Endothelial cell of umbilical vein (primary cell): ENCODE data around the gene NRXN3. TPM values are rescaled to one million over a fixed set of nuclear protein-coding genes. Genes with fewer than 3 reads are reported as not detected.

Source experiments
- BruUV-seq: library from RNA; stranded (reverse); fragments of 400-500 nt; replicated peaks from 2 replicates; lab custom pipeline; 2021; lab: Mats Ljungman, UMichigan
- CTCF ChIA-PET: fragments of 300-600, 350-600 bp; sonication (Branson Sonifier 250); formaldehyde crosslinking; loops from one replicate; lab custom pipeline; 2021; ENCODE audit warnings: antibody characterized with exemption, inconsistent platforms; lab: Charles Lee
- POLR2A ChIA-PET: fragments of 300-600, 350-600 bp; sonication (Branson Sonifier 250); formaldehyde crosslinking; loops from one replicate; lab custom pipeline; 2021; ENCODE audit warnings: antibody characterized with exemption, inconsistent platforms; lab: Charles Lee
- DNase-seq: peaks from one replicate; pipeline ENCODE4 v3.0.0-alpha.2; 2011; ENCODE audit warnings: low read depth, low spot score
- FAIRE-seq: peaks from 2 replicates; lab custom pipeline; 2011; peaks lifted over from hg19 to GRCh38; lab: Jason Lieb, UNC
- H2AFZ ChIP-seq: 2 replicates; pipeline ENCODE4 v1.6.0; 2012; ENCODE audit warnings: low read depth, low read length, control low read depth, inconsistent platforms
- H3K27ac ChIP-seq: 2 replicates; pipeline ENCODE4 v1.5.1; 2011; ENCODE audit warnings: low read depth, mild to moderate bottlenecking, control low read depth, low read length, moderate library complexity; ENCODE audit not compliant: insufficient read depth
- H3K27me3 ChIP-seq, 2 experiments: 2 replicates each; pipeline versions ENCODE4 v1.6.0 to v1.6.1; 2011; ENCODE audit warnings: low read length in 2 of 2, mixed read lengths in 1 of 2; ENCODE audit not compliant: control insufficient read depth in 2 of 2, insufficient read depth in 2 of 2
- H3K36me3 ChIP-seq, 2 experiments: 2 replicates in 1 of 2; 3 replicates in 1 of 2; pipeline ENCODE4 v1.5.1; 2011; ENCODE audit warnings: low read length in 2 of 2, mild to moderate bottlenecking in 1 of 2, moderate library complexity in 1 of 2; ENCODE audit not compliant: control insufficient read depth in 2 of 2, insufficient read depth in 2 of 2; ENCODE audit errors: extremely low read depth in 1 of 2
- H3K4me1 ChIP-seq: 3 replicates; pipeline ENCODE4 v1.5.1; 2011; ENCODE audit warnings: mild to moderate bottlenecking, low read length; ENCODE audit not compliant: control insufficient read depth, insufficient read depth; ENCODE audit errors: extremely low read depth
- H3K4me2 ChIP-seq: 2 replicates; pipeline ENCODE4 v1.6.1; 2011; ENCODE audit warnings: low read length, control low read depth, mixed read lengths; ENCODE audit not compliant: insufficient read depth
- H3K4me3 ChIP-seq, 3 experiments: fragments of 200-600 bp in 1 of 3; sonication (generic), shearing (Covaris generic) in 1 of 3; replicated peaks in 1 of 3; 2 replicates each; pipeline ENCODE4 v1.5.1; 2011 to 2016; ENCODE audit warnings: control low read depth in 3 of 3, low read length in 3 of 3, mild to moderate bottlenecking in 2 of 3, inconsistent platforms in 1 of 3, low read depth in 1 of 3, moderate library complexity in 1 of 3; ENCODE audit not compliant: insufficient read depth in 1 of 3
- H3K79me2 ChIP-seq: 2 replicates; pipeline ENCODE4 v1.6.0; 2012; ENCODE audit warnings: low read length, inconsistent platforms; ENCODE audit not compliant: control insufficient read depth, insufficient read depth
- H3K9ac ChIP-seq: replicated peaks from 2 replicates; pipeline ENCODE3; 2011; ENCODE audit warnings: low read length, control low read depth; ENCODE audit not compliant: insufficient read depth; ENCODE audit errors: extremely low read depth
- H3K9me1 ChIP-seq: replicated peaks from 3 replicates; pipeline ENCODE4 v1.6.0; 2011; ENCODE audit warnings: mild to moderate bottlenecking, low read length; ENCODE audit not compliant: control insufficient read depth, insufficient read depth; ENCODE audit errors: extremely low read depth
- H3K9me3 ChIP-seq: replicated peaks from 2 replicates; pipeline ENCODE4 v1.5.1; 2012; ENCODE audit warnings: low read length, inconsistent platforms; ENCODE audit not compliant: control insufficient read depth, insufficient read depth
- H4K20me1 ChIP-seq: replicated peaks from 2 replicates; pipeline ENCODE3; 2011; ENCODE audit warnings: mild to moderate bottlenecking, low read length; ENCODE audit not compliant: control insufficient read depth, insufficient read depth; ENCODE audit errors: extremely low read depth
- CTCF ChIP-seq, 2 donors: IDR thresholded peaks; 1 replicate in 1 of 2; 2 replicates in 1 of 2; pipeline ENCODE4 v1.5.1; 2011; ENCODE audit warnings: low read length in 2 of 2, mild to moderate bottlenecking in 2 of 2, moderate library complexity in 2 of 2, control low read depth in 1 of 2, inconsistent platforms in 1 of 2, low read depth in 1 of 2; ENCODE audit not compliant: insufficient read depth in 1 of 2; ENCODE audit errors: extremely low read depth in 1 of 2
- EZH2 ChIP-seq: IDR thresholded peaks from 2 replicates; pipeline ENCODE4 v1.6.1; 2012; ENCODE audit warnings: borderline replicate concordance, low read depth, mild to moderate bottlenecking, moderate library complexity, low read length, inconsistent platforms; ENCODE audit not compliant: severe bottlenecking
- FOS ChIP-seq: IDR thresholded peaks from 2 replicates; pipeline ENCODE4 v1.6.1; 2011; ENCODE audit warnings: mild to moderate bottlenecking, low read length, moderate library complexity, borderline replicate concordance; ENCODE audit not compliant: insufficient read depth
- GATA2 ChIP-seq: IDR thresholded peaks from 2 replicates; pipeline ENCODE4 v1.7.0; 2011; ENCODE audit warnings: low read depth, mild to moderate bottlenecking, moderate library complexity, mixed read lengths, low read length; ENCODE audit not compliant: insufficient read length, insufficient read depth
- JUN ChIP-seq: IDR thresholded peaks from 2 replicates; pipeline ENCODE4 v1.6.1; 2011; ENCODE audit warnings: borderline replicate concordance, low read depth; ENCODE audit not compliant: insufficient read length, insufficient read depth
- MAX ChIP-seq: IDR thresholded peaks from 2 replicates; pipeline ENCODE4 v1.6.1; 2011; ENCODE audit not compliant: insufficient read depth, insufficient read length
- MYC ChIP-seq: IDR thresholded peaks from one replicate; pipeline ENCODE4 v1.6.1; 2011; ENCODE audit warnings: mild to moderate bottlenecking, low read depth, low read length
- POLR2A ChIP-seq: IDR thresholded peaks from 2 replicates; pipeline ENCODE4 v1.6.1; 2012; ENCODE audit warnings: low read depth, mild to moderate bottlenecking, control low read depth, low read length
- POLR2AphosphoS5 ChIP-seq: IDR thresholded peaks from 2 replicates; pipeline ENCODE4 v1.6.1; 2012; ENCODE audit warnings: low read depth, mild to moderate bottlenecking, control low read depth, low read length, moderate library complexity; ENCODE audit not compliant: insufficient read depth
- dilution Hi-C: fragments of 300-500 bp; cut with MboI; formaldehyde crosslinking; loops from one replicate; pipeline ENCODE4 v1.15.0; 2019; ENCODE audit warnings: low sequenced_read_pairs; ENCODE audit not compliant: extremely low pct_ligation_motif_present
- intact Hi-C: fragments of 100-400 bp; cut with micrococcal nuclease; formaldehyde crosslinking; loops from one replicate; pipeline ENCODE4 v1.10.0; 2022
- polyA plus RNA-seq, 4 experiments: library from polyadenylated mRNA; depleted of rRNA in 3 of 4; stranded (reverse) in 3 of 4; unstranded in 1 of 4; fragments of >200 nt; gene quantifications; 2 replicates each; pipeline versions ENCODE4 v1.2.1 to v1.2.3, GENCODE V29; 2011 to 2012; ENCODE audit warnings: missing spikeins in 1 of 4
- total RNA-seq: library from RNA; stranded (reverse); gene quantifications from 2 replicates; pipeline ENCODE4 v1.2.3, GENCODE V29; 2021

Gene NRXN3
- total and polyA plus RNA-seq, 2 donors (not counting 3 experiments of a cell fraction or from before 2014, with no cell fraction given), result 0.72 to 4.2 TPM

GRCh38 chr14:79631276-79631675, 1461.1 kb downstream of the NRXN3 start:
- Histone ChIP-seq H3K4me3 (no peak overlapping the region), H3K9ac (no peak overlapping the region), H3K9me3 (peaks cover 4% of the 10 kb centered on the region), H3K27me3 (no peaks in the 10 kb centered on the region), H3K27ac (no peak overlapping the region), H3K9me1 (no peaks in the 10 kb centered on the region), H3K36me3 (no peaks in the 10 kb centered on the region), H3K79me2 (no peaks in the 10 kb centered on the region), H3K4me2 (no peak overlapping the region), H3K4me1 (no peaks in the 10 kb centered on the region), H2AFZ (no peak overlapping the region), H4K20me1 (no peaks in the 10 kb centered on the region)
- POLR2A ChIA-PET, result no interaction called here
- BruUV-seq, result no TSS peak
- DNase-seq (no peak), FAIRE-seq (no peak)
- CTCF ChIA-PET, result no interaction called here
- no peak for TF ChIP-seq POLR2AphosphoS5
- no peak for TF ChIP-seq JUN
- no peak for TF ChIP-seq EZH2
- TF ChIP-seq FOS, result no peak
- TF ChIP-seq MYC, result no peak
- no peak for TF ChIP-seq CTCF (IDR thresholded peaks at IDR 0.05; ENCODE audit: extremely low read depth in 1 of 2, insufficient read depth in 1 of 2, low read depth in 1 of 2, low read length in 2 of 2)
- no peak for TF ChIP-seq MAX
- TF ChIP-seq POLR2A, result no peak
- no peak for TF ChIP-seq GATA2
- intact Hi-C loops (no loop called here), dilution Hi-C loops (no loop called here)
